Stimulated activated CD8-positive, alpha-beta memory T cell treated with anti-CD3 and anti-CD28 coated beads, Interleukin-4, amount 100 ng/mL, for 48 hours (primary cell): Measurements from ENCODE around the gene FGL2.
"Not testable (repeated sequence)": the region's sequence is repeated elsewhere in the genome, so short reads cannot be mapped to it uniquely, and the experiment has no call there.

Source experiments
- DNase-seq: peaks from one replicate; pipeline ENCODE4 v3.0.0-alpha.2; 2020

The FGL2 gene

GRCh38 chr7:77154917-77155464 lies 44.6 kb downstream of the FGL2 start:
- DNase-seq = not testable (repeated sequence)

GRCh38 chr7:77152232-77152631 lies 47.4 kb downstream of the FGL2 start:
- not testable (repeated sequence) for DNase-seq
